ENCODE data around the gene TBCB.

Gene TBCB

DNA sequence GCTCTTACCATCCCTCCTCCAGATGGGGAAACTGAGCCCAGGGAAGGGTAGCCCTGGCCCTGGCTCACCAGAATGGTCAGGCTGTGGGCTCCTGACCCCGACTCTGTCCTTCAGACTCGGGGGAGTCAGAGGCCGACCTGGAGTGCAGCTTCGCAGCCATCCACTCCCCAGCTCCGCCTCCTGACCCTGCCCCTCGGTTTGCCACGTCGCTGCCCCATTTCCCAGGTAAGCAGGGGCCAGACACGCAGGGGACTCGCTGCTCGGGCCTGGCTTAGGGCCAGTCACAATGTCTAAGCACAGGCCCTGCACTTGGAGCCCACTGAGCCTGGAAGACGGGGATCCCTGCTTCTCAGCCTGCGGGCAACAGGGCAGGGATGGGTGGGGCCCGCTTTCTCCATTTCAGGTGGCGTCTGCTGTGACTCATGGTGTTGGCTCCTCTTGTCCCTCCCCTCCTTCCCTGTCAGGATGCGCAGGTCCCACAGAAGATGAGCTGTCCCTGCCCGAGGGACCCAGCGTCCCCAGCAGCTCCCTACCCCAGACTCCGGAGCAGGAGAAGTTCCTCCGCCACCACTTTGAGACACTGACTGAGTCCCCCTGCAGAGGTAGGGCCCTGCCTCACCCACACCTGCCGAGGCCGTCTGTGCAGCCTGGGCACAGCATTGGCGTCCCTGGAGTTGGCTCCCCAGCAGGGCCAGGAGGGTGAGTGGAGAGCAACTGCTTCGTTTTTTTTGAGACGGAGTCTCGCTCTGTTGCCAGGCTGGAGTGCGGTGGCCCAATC lies 13.5 kb upstream of the TBCB start:
- no peak overlapping the region for H3K4me3 ChIP-seq (ENCODE audit: control insufficient read depth in 1 of 7, extremely low read depth in 1 of 7, insufficient read depth in 4 of 7, low read depth in 2 of 7, low read length in 6 of 7)

DNA sequence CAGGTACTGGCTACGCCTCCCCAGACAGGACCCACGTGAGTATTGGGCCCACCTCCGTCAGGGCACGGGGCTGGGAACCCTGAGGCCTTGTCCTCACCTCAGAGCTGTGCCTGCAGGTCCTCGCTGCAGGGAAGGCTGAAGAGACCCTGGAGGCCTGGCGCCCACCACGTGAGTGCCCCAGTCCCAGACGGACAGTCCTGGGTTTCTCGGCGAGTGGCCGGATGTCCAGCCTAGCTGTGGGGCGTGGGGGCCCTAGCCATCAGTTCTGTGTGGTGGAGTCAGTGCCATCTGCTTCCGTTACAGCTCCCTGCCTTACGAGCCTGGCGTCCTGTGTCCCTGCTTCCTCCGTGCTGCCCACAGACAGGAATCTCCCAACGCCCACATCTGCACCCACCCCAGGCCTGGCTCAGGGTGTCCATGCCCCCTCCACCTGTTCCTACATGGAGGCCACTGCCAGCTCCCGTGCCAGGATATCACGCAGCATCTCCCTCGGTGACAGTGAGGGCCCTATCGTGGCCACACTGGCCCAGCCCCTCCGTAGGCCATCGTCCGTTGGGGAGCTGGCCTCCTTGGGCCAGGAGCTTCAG lies 12.1 kb upstream of the TBCB start:
- POLR2A ChIA-PET = interaction anchor here (0.6 to 1.4 kb wide), 2 partner anchors 12 to 30 kb away, joined by 3 read pairs; no protein-coding TSS in a partner anchor

More for the DNA sequence above, 13.5 kb upstream of the TBCB start:
- Histone ChIP-seq H3K36me3 (ENCODE audit: control insufficient read depth in 4 of 4, insufficient read depth in 4 of 4, low read length in 3 of 4) (peaks cover 9 to 79% (median 40%) of the 10 kb centered on the region in 4 experiments), H3K4me1 (ENCODE audit: control extremely low read depth in 1 of 4, control insufficient read depth in 4 of 4, insufficient read depth in 4 of 4, low read length in 3 of 4) (no peaks in the 10 kb centered on the region), H3K27ac (ENCODE audit: insufficient read depth in 1 of 2, low read depth in 1 of 2, low read length in 2 of 2, poor library complexity in 1 of 2, severe bottlenecking in 2 of 2) (no peak overlapping the region), H3K27me3 (replicated peaks in 2 of 5; ENCODE audit: control insufficient read depth in 4 of 5, insufficient read depth in 5 of 5, low read length in 4 of 5) (no peaks in the 10 kb centered on the region), H3K9me3 (ENCODE audit: control extremely low read depth in 1 of 5, control insufficient read depth in 4 of 5, insufficient read depth in 2 of 5, low read depth in 1 of 5, low read length in 4 of 5) (no peaks in the 10 kb centered on the region)
- ChIA-PET POLR2A (no interaction called here), CTCF (no interaction called here)
- DNase-seq = no peak
- 98% methylated on average over 23 of the region's 27 CpGs for WGBS (ENCODE audit: insufficient coverage)

GRCh38 chr19:36103842-36104552 lies 11.3 kb upstream of the TBCB start:
- Histone ChIP-seq H3K27ac (ENCODE audit: insufficient read depth in 1 of 2, low read depth in 1 of 2, low read length in 2 of 2, poor library complexity in 1 of 2, severe bottlenecking in 2 of 2) (no peak overlapping the region), H3K36me3 (ENCODE audit: control insufficient read depth in 4 of 4, insufficient read depth in 4 of 4, low read length in 3 of 4) (peaks cover 5 to 77% (median 37%) of the 10 kb centered on the region in 4 experiments), H3K27me3 (replicated peaks in 2 of 5; ENCODE audit: control insufficient read depth in 4 of 5, insufficient read depth in 5 of 5, low read length in 4 of 5) (no peaks in the 10 kb centered on the region), H3K4me1 (ENCODE audit: control extremely low read depth in 1 of 4, control insufficient read depth in 4 of 4, insufficient read depth in 4 of 4, low read length in 3 of 4) (no peaks in the 10 kb centered on the region), H3K9me3 (ENCODE audit: control extremely low read depth in 1 of 5, control insufficient read depth in 4 of 5, insufficient read depth in 2 of 5, low read depth in 1 of 5, low read length in 4 of 5) (no peaks in the 10 kb centered on the region), H3K4me3 (ENCODE audit: control insufficient read depth in 1 of 7, extremely low read depth in 1 of 7, insufficient read depth in 4 of 7, low read depth in 2 of 7, low read length in 6 of 7) (no peak overlapping the region)
- CTCF ChIA-PET = interaction anchor here (0.8 kb wide), 2 partner anchors 14 to 43 kb away, joined by 3 read pairs; no protein-coding TSS in a partner anchor
- DNase-seq = no peak
- 97% methylated on average over 10 of the region's 12 CpGs for WGBS (ENCODE audit: insufficient coverage)
- POLR2A ChIA-PET = interaction anchor here (0.6 to 1.4 kb wide), 2 partner anchors 12 to 31 kb away, joined by 3 read pairs; no protein-coding TSS in a partner anchor

More for the DNA sequence above, 12.1 kb upstream of the TBCB start:
- WGBS (ENCODE audit: insufficient coverage) = 99% methylated on average over 21 of the region's 24 CpGs
- DNase-seq = no peak
- Histone ChIP-seq H3K27me3 (replicated peaks in 2 of 5; ENCODE audit: control insufficient read depth in 4 of 5, insufficient read depth in 5 of 5, low read length in 4 of 5) (no peaks in the 10 kb centered on the region), H3K9me3 (ENCODE audit: control extremely low read depth in 1 of 5, control insufficient read depth in 4 of 5, insufficient read depth in 2 of 5, low read depth in 1 of 5, low read length in 4 of 5) (no peaks in the 10 kb centered on the region), H3K4me3 (ENCODE audit: control insufficient read depth in 1 of 7, extremely low read depth in 1 of 7, insufficient read depth in 4 of 7, low read depth in 2 of 7, low read length in 6 of 7) (no peak overlapping the region), H3K4me1 (ENCODE audit: control extremely low read depth in 1 of 4, control insufficient read depth in 4 of 4, insufficient read depth in 4 of 4, low read length in 3 of 4) (no peaks in the 10 kb centered on the region), H3K36me3 (ENCODE audit: control insufficient read depth in 4 of 4, insufficient read depth in 4 of 4, low read length in 3 of 4) (peaks cover 5 to 75% (median 37%) of the 10 kb centered on the region in 4 experiments), H3K27ac (ENCODE audit: insufficient read depth in 1 of 2, low read depth in 1 of 2, low read length in 2 of 2, poor library complexity in 1 of 2, severe bottlenecking in 2 of 2) (no peak overlapping the region)
- CTCF ChIA-PET = interaction anchor here (0.8 kb wide), 1 partner anchor 13 kb away, joined by 3 read pairs; no protein-coding TSS in a partner anchor

DNA sequence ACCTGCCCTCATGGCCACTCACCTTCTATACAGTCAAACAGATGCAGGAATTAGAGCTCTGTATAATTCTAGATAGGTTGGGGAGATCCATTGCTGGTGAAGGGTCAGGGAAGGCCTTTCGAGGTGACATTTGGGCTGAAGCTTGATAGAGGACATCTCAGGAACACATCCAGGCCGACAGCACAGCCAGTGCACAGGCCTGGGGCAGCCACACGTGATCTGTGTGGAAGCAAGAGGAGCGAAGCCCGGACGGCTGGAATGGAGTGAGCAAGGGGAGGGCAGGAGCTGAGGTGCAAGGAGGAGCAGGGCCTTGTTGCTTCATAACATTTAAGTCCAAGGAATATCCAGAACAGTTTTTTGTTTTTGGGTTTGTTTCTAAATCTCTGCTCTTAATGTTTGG lies 8.8 kb upstream of the TBCB start:
- no peaks in the 10 kb centered on the region for H3K9me3 ChIP-seq (ENCODE audit: control extremely low read depth in 1 of 5, control insufficient read depth in 4 of 5, insufficient read depth in 2 of 5, low read depth in 1 of 5, low read length in 4 of 5)
- H3K36me3 ChIP-seq (ENCODE audit: control insufficient read depth in 4 of 4, insufficient read depth in 4 of 4, low read length in 3 of 4) = peaks cover 3 to 62% (median 34%) of the 10 kb centered on the region in 4 experiments
- no peaks in the 10 kb centered on the region for H3K4me1 ChIP-seq (ENCODE audit: control extremely low read depth in 1 of 4, control insufficient read depth in 4 of 4, insufficient read depth in 4 of 4, low read length in 3 of 4)
- no peak overlapping the region for H3K27ac ChIP-seq (ENCODE audit: insufficient read depth in 1 of 2, low read depth in 1 of 2, low read length in 2 of 2, poor library complexity in 1 of 2, severe bottlenecking in 2 of 2)
- ChIA-PET POLR2A (no interaction called here), CTCF (interaction anchor here (1.3 kb wide), 1 partner anchor 27 kb away, joined by 5 read pairs; no protein-coding TSS in a partner anchor)
- DNase-seq = no peak
- H3K4me3 ChIP-seq (ENCODE audit: control insufficient read depth in 1 of 7, extremely low read depth in 1 of 7, insufficient read depth in 4 of 7, low read depth in 2 of 7, low read length in 6 of 7) = no peak overlapping the region
- H3K27me3 ChIP-seq (replicated peaks in 2 of 5; ENCODE audit: control insufficient read depth in 4 of 5, insufficient read depth in 5 of 5, low read length in 4 of 5) = no peaks in the 10 kb centered on the region
- 99% methylated on average over 6 of the region's 6 CpGs for WGBS (ENCODE audit: insufficient coverage)

- ChIA-PET CTCF (interaction anchor here (1.3 kb wide), 1 partner anchor 27 kb away, joined by 5 read pairs; no protein-coding TSS in a partner anchor), POLR2A (no interaction called here)
- Histone ChIP-seq H3K27ac (ENCODE audit: insufficient read depth in 1 of 2, low read depth in 1 of 2, low read length in 2 of 2, poor library complexity in 1 of 2, severe bottlenecking in 2 of 2) (no peak overlapping the region), H3K4me3 (ENCODE audit: control insufficient read depth in 1 of 7, extremely low read depth in 1 of 7, insufficient read depth in 4 of 7, low read depth in 2 of 7, low read length in 6 of 7) (no peak overlapping the region), H3K4me1 (ENCODE audit: control extremely low read depth in 1 of 4, control insufficient read depth in 4 of 4, insufficient read depth in 4 of 4, low read length in 3 of 4) (no peaks in the 10 kb centered on the region), H3K9me3 (ENCODE audit: control extremely low read depth in 1 of 5, control insufficient read depth in 4 of 5, insufficient read depth in 2 of 5, low read depth in 1 of 5, low read length in 4 of 5) (no peaks in the 10 kb centered on the region), H3K27me3 (replicated peaks in 2 of 5; ENCODE audit: control insufficient read depth in 4 of 5, insufficient read depth in 5 of 5, low read length in 4 of 5) (no peaks in the 10 kb centered on the region), H3K36me3 (ENCODE audit: control insufficient read depth in 4 of 4, insufficient read depth in 4 of 4, low read length in 3 of 4) (peaks cover 3 to 62% (median 30%) of the 10 kb centered on the region in 4 experiments)
- no peak for DNase-seq
- WGBS (ENCODE audit: insufficient coverage) = 94% methylated on average over 4 of the region's 5 CpGs
These were observed 8.3 kb upstream of the TBCB start for GRCh38 chr19:36106991-36107390.

DNA sequence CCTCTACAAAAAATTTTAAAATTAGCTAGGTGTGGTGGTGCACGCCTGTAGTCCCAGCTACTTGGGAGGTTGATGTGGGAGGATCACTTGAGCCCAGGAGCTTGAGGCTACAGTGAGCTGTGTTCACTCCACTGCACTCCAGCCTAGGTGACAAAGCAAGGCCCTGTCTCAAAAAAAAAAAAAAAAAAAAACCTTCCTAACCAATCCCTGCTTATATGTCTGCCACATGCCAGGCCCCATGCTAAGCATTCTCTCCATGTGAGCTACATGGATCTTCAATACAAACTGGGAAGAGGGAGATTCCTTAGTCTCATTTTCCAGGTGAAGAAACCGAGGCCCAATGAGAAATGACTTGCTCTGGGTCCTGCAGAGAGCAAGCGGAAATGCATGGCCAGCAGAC lies 6.6 kb upstream of the TBCB start:
- Histone ChIP-seq H3K27me3 (replicated peaks in 2 of 5; ENCODE audit: control insufficient read depth in 4 of 5, insufficient read depth in 5 of 5, low read length in 4 of 5) (no peaks in the 10 kb centered on the region), H3K4me1 (ENCODE audit: control extremely low read depth in 1 of 4, control insufficient read depth in 4 of 4, insufficient read depth in 4 of 4, low read length in 3 of 4) (peaks cover 0 to 6% (median 5%) of the 10 kb centered on the region in 4 experiments), H3K36me3 (ENCODE audit: control insufficient read depth in 4 of 4, insufficient read depth in 4 of 4, low read length in 3 of 4) (peaks cover 3 to 61% (median 27%) of the 10 kb centered on the region in 4 experiments), H3K4me3 (ENCODE audit: control insufficient read depth in 1 of 7, extremely low read depth in 1 of 7, insufficient read depth in 4 of 7, low read depth in 2 of 7, low read length in 6 of 7) (no peak overlapping the region), H3K27ac (ENCODE audit: insufficient read depth in 1 of 2, low read depth in 1 of 2, low read length in 2 of 2, poor library complexity in 1 of 2, severe bottlenecking in 2 of 2) (no peak overlapping the region), H3K9me3 (ENCODE audit: control extremely low read depth in 1 of 5, control insufficient read depth in 4 of 5, insufficient read depth in 2 of 5, low read depth in 1 of 5, low read length in 4 of 5) (no peaks in the 10 kb centered on the region)
- ChIA-PET CTCF (interaction anchor here (1.1 kb wide), 1 partner anchor 19 kb away, joined by 3 read pairs; no protein-coding TSS in a partner anchor), POLR2A (no interaction called here)
- DNase-seq = no peak
- 100% methylated on average over 1 of the region's 3 CpGs for WGBS (ENCODE audit: insufficient coverage)
